Thyroid gland (tissue), 4 donors: ENCODE data around the gene PSORS1C1. TPM values are rescaled to one million over a fixed set of nuclear protein-coding genes. Genes with fewer than 3 reads are reported as not detected.
"Not testable (repeated sequence)": the region's sequence is repeated elsewhere in the genome, so short reads cannot be mapped to it uniquely, and the experiment has no call there.

Source experiments
- DNase-seq, 2 donors: peaks; one replicate each; pipeline ENCODE4 v3.0.0-alpha.2; 2019
- H3K27ac ChIP-seq, 3 donors: fragments of 200-600 bp; sonication (generic); 1 replicate in 2 of 3; 2 replicates in 1 of 3; pipeline ENCODE4 v1.5.1; 2016 to 2019; ENCODE audit warnings: mild to moderate bottlenecking in 1 of 3, moderate library complexity in 1 of 3
- H3K27me3 ChIP-seq: fragments of 200-600 bp; sonication (generic); one replicate; pipeline ENCODE4 v1.5.1; 2019
- H3K36me3 ChIP-seq, 2 donors: fragments of 200-600 bp; sonication (generic); one replicate each; pipeline ENCODE4 v1.5.1; 2016 to 2019
- H3K4me1 ChIP-seq, 2 donors: fragments of 200-600 bp; sonication (generic); one replicate each; pipeline ENCODE4 v1.5.1; 2017 to 2019
- H3K4me3 ChIP-seq, 3 donors: fragments of 200-600 bp; sonication (generic); replicated peaks in 1 of 3; 1 replicate in 2 of 3; 2 replicates in 1 of 3; pipeline ENCODE4 v1.5.1; 2016; ENCODE audit warnings: mild to moderate bottlenecking in 1 of 3
- H3K9me3 ChIP-seq: fragments of 200-600 bp; sonication (generic); one replicate; pipeline ENCODE4 v1.5.1; 2017
- CTCF ChIP-seq, 6 experiments: fragments of 200-600 bp in 3 of 6; fragments of 450-650 bp in 3 of 6; sonication (generic) in 3 of 6; IDR thresholded peaks; one replicate each; pipeline ENCODE4 v1.5.1; 2016 to 2019; ENCODE audit warnings: antibody characterized with exemption in 6 of 6, mild to moderate bottlenecking in 2 of 6, inconsistent platforms in 1 of 6, moderate library complexity in 1 of 6
- POLR2A ChIP-seq, 2 donors: fragments of 450-650 bp; IDR thresholded peaks; one replicate each; pipeline ENCODE4 v1.6.1; 2017; ENCODE audit warnings: antibody characterized with exemption in 2 of 2, mild to moderate bottlenecking in 2 of 2, moderate library complexity in 1 of 2
- WGBS, 2 donors: methylation state at CpG; one replicate each; pipeline ENCODE4 v1.1.5; 2017; 5-methylcytosine and 5-hydroxymethylcytosine counted together
- intact Hi-C: fragments of 100-400 bp; cut with DNase I; formaldehyde crosslinking; loops from one replicate; pipeline ENCODE4 v1.15.1; 2023
- total RNA-seq, 4 donors: library from RNA; depleted of rRNA; stranded (reverse); fragments of >200 nt; gene quantifications; one replicate each; pipeline ENCODE4 v1.2.3, GENCODE V29; 2016

The PSORS1C1 gene
- total RNA-seq, 4 donors from 2014 or later, result 1.6 to 3.8 (median 2.4) TPM

GRCh38 chr6:31165986-31166385 lies 51.4 kb downstream of the PSORS1C1 start:
- intact Hi-C loops, result no loop called here
- no peak for DNase-seq
- no peak for TF ChIP-seq POLR2A (IDR thresholded peaks at IDR 0.05)

GRCh38 chr6:31168606-31169005 lies 54.0 kb downstream of the PSORS1C1 start:
- Histone ChIP-seq H3K36me3 (no peaks in the 10 kb centered on the region), H3K9me3 (no peaks in the 10 kb centered on the region), H3K4me1 (no peaks in the 10 kb centered on the region), H3K27me3 (no peaks in the 10 kb centered on the region), H3K27ac (no peak overlapping the region), H3K4me3 (no peak overlapping the region)
- intact Hi-C loops, result no loop called here
- WGBS, 2 donors, result 63 to 74% methylated on average over 3 of the region's 3 CpGs
- TF ChIP-seq CTCF (IDR thresholded peaks at IDR 0.05) (no peak), POLR2A (IDR thresholded peaks at IDR 0.05) (no peak)
- DNase-seq, result no peak

More at GRCh38 chr6:31165986-31166385, 51.4 kb downstream of the PSORS1C1 start:
- no peaks in the 10 kb centered on the region for H3K9me3 ChIP-seq
- no peaks in the 10 kb centered on the region for H3K4me1 ChIP-seq
- no peaks in the 10 kb centered on the region for H3K27me3 ChIP-seq
- no peaks in the 10 kb centered on the region for H3K36me3 ChIP-seq
- no peak overlapping the region for H3K27ac ChIP-seq
- H3K4me3 ChIP-seq, result no peak overlapping the region
- 85 to 91% methylated on average over 5 of the region's 5 CpGs for WGBS, 2 donors

GRCh38 chr6:31169123-31169857 lies 54.7 kb downstream of the PSORS1C1 start:
- 79 to 80% methylated on average over 10 of the region's 10 CpGs for WGBS, 2 donors
- intact Hi-C loops, result no loop called here
- Histone ChIP-seq H3K36me3 (no peaks in the 10 kb centered on the region), H3K4me1 (no peaks in the 10 kb centered on the region), H3K27ac (no peak overlapping the region), H3K4me3 (no peak overlapping the region), H3K9me3 (no peaks in the 10 kb centered on the region), H3K27me3 (no peaks in the 10 kb centered on the region)
- TF ChIP-seq CTCF (IDR thresholded peaks at IDR 0.05), result no peak
- TF ChIP-seq POLR2A (IDR thresholded peaks at IDR 0.05), result no peak
- DNase-seq, result no peak

- WGBS, 2 donors, result 55 to 66% methylated on average over 12 to 18 of the region's 23 CpGs
- H3K27me3 ChIP-seq, H3K27ac ChIP-seq, DNase-seq, H3K36me3 ChIP-seq, H3K4me1 ChIP-seq, intact Hi-C loops, H3K9me3 ChIP-seq, H3K4me3 ChIP-seq: not testable (repeated sequence)
Measured at GRCh38 chr6:31169858-31170599, 55.4 kb downstream of the PSORS1C1 start.

GRCh38 chr6:31170600-31170881 lies 55.9 kb downstream of the PSORS1C1 start, which contains the start of gene POU5F1:
Gene POU5F1, minus strand, starts transcription at chr6:31170682. Its CDS starts 62 bp downstream, at chr6:31170620.
- no peaks in the 10 kb centered on the region for H3K4me1 ChIP-seq
- intact Hi-C loops, result no loop called here
- no peaks in the 10 kb centered on the region for H3K9me3 ChIP-seq
- H3K27me3 ChIP-seq, result no peaks in the 10 kb centered on the region
- WGBS, 2 donors, result 64 to 67% methylated on average over 9 of the region's 9 CpGs
- no peak for DNase-seq
- no peaks in the 10 kb centered on the region for H3K36me3 ChIP-seq
- TF ChIP-seq POLR2A (IDR thresholded peaks at IDR 0.05) (no peak), CTCF (IDR thresholded peaks at IDR 0.05) (no peak)
- H3K4me3 ChIP-seq, result no peak within 1 kb of the TSS
- H3K27ac ChIP-seq, result no peak within 1 kb of the TSS
